Smooth muscle cell (in vitro differentiated cells): ENCODE data around the gene BRAT1. TPM values are rescaled to one million over a fixed set of nuclear protein-coding genes. Genes with fewer than 3 reads are reported as not detected.

Experiments
- DNase-seq: peaks from one replicate; lab custom pipeline; 2025; ENCODE audit not compliant: unreplicated experiment; lab: John Stamatoyannopoulos, UW
- H2AFZ ChIP-seq: fragments of 200-600 bp; sonication (generic); 2 replicates; pipeline ENCODE4 v1.6.0; 2016; ENCODE audit warnings: antibody characterized with exemption, low read depth, mild to moderate bottlenecking
- H3F3A ChIP-seq: fragments of 200-600 bp; sonication (generic); 2 replicates; pipeline ENCODE4 v1.6.0; 2017; ENCODE audit warnings: antibody characterized with exemption, low read depth
- H3K27ac ChIP-seq: fragments of 200-600 bp; sonication (generic); 2 replicates; pipeline ENCODE4 v1.5.1; 2016; ENCODE audit warnings: low read depth, mild to moderate bottlenecking
- H3K27me3 ChIP-seq: fragments of 200-600 bp; sonication (generic); 2 replicates; pipeline ENCODE4 v1.6.1; 2016; ENCODE audit warnings: low read depth, mild to moderate bottlenecking
- H3K36me3 ChIP-seq: fragments of 200-600 bp; sonication (generic); 2 replicates; pipeline ENCODE4 v1.5.1; 2016; ENCODE audit warnings: low read depth
- H3K4me1 ChIP-seq: fragments of 200-600 bp; sonication (generic); 2 replicates; pipeline ENCODE4 v1.5.1; 2016; ENCODE audit warnings: low read depth
- H3K4me2 ChIP-seq: fragments of 200-600 bp; sonication (generic); 2 replicates; pipeline ENCODE4 v1.6.0; 2016; ENCODE audit warnings: mild to moderate bottlenecking
- H3K4me3 ChIP-seq: fragments of 200-600 bp; sonication (generic); 2 replicates; pipeline ENCODE4 v1.5.1; 2016; ENCODE audit warnings: mild to moderate bottlenecking
- H3K79me2 ChIP-seq: fragments of 200-600 bp; sonication (generic); 2 replicates; pipeline ENCODE4 v1.6.0; 2016; ENCODE audit warnings: low read depth, mild to moderate bottlenecking
- H3K9ac ChIP-seq: fragments of 200-600 bp; sonication (generic); 2 replicates; pipeline ENCODE4 v1.6.0; 2016; ENCODE audit warnings: low read depth
- H3K9me3 ChIP-seq: fragments of 200-600 bp; sonication (generic); replicated peaks from 2 replicates; pipeline ENCODE4 v1.5.1; 2016; ENCODE audit warnings: low read depth
- H4K20me1 ChIP-seq: fragments of 200-600 bp; sonication (generic); 2 replicates; pipeline ENCODE4 v1.6.0; 2016; ENCODE audit warnings: low read depth
- WGBS: methylation state at CpG from one replicate; pipeline ENCODE4 v1.1.7; 2016; ENCODE audit warnings: low lambda C conversion rate; 5-methylcytosine and 5-hydroxymethylcytosine counted together
- microRNA-seq: library from miRNA; unstranded; fragments of <30 nt; microRNA quantifications from one replicate; pipeline ENCODE4, GENCODE V29; 2016; ENCODE audit warnings: borderline number of aligned reads
- polyA plus RNA-seq: library from polyadenylated mRNA; unstranded; fragments of >200 nt; fragmentation: Nextera tagmentation; extraction: Ambion mirVana; gene quantifications from 2 replicates; pipeline ENCODE4 v1.2.1, GENCODE V29; 2016
- small RNA-seq: library from RNA; depleted of rRNA; stranded (forward); fragments of <200 nt; gene quantifications from one replicate; pipeline ENCODE3, GENCODE V24; 2014
- total RNA-seq: library from RNA; depleted of rRNA; stranded (reverse); fragments of >200 nt; gene quantifications from 2 replicates; pipeline ENCODE4 v1.2.3, GENCODE V29; 2014
- TF ChIP-seq, protein P1 (sequence below): fragments of 200-600 bp; sonication (generic); IDR thresholded peaks from 2 replicates; pipeline ENCODE4 v1.5.1; 2017; ENCODE audit warnings: borderline replicate concordance, mild to moderate bottlenecking, antibody characterized with exemption; ENCODE audit not compliant: insufficient read depth, poor library complexity, severe bottlenecking

Gene BRAT1
- total and polyA plus RNA-seq, 2 experiments from 2014 or later = 11.2 to 32.4 TPM

DNA sequence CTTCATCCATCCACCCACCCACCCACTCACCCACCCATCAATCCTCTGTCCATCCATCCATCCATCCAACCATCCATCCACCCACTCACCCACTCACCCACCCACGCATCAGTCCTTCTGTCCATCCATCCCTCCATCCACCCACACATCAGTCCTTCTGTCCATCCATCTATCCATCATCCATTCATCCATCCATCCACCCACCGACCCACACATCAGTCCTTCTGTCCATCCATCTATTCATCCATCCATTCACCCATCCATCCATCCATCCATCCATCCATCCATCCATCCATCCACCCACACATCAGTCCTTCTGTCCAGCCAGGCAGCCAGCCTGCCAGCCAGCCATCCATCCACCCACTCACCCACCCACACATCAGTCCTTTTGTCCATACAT lies 63.3 kb downstream of the BRAT1 start:
- Histone ChIP-seq H3K9me3 (no peaks in the 10 kb centered on the region), H3K4me1 (peaks cover 13% of the 10 kb centered on the region), H3K36me3 (no peaks in the 10 kb centered on the region), H3K4me2 (no peak overlapping the region), H3K4me3 (no peak overlapping the region), H3K27ac (no peak overlapping the region), H3F3A (no peaks in the 10 kb centered on the region), H2AFZ (no peak overlapping the region), H3K79me2 (no peaks in the 10 kb centered on the region), H4K20me1 (no peaks in the 10 kb centered on the region), H3K27me3 (no peaks in the 10 kb centered on the region), H3K9ac (no peak overlapping the region)
- no peak for DNase-seq
- TF ChIP-seq, protein P1, sequence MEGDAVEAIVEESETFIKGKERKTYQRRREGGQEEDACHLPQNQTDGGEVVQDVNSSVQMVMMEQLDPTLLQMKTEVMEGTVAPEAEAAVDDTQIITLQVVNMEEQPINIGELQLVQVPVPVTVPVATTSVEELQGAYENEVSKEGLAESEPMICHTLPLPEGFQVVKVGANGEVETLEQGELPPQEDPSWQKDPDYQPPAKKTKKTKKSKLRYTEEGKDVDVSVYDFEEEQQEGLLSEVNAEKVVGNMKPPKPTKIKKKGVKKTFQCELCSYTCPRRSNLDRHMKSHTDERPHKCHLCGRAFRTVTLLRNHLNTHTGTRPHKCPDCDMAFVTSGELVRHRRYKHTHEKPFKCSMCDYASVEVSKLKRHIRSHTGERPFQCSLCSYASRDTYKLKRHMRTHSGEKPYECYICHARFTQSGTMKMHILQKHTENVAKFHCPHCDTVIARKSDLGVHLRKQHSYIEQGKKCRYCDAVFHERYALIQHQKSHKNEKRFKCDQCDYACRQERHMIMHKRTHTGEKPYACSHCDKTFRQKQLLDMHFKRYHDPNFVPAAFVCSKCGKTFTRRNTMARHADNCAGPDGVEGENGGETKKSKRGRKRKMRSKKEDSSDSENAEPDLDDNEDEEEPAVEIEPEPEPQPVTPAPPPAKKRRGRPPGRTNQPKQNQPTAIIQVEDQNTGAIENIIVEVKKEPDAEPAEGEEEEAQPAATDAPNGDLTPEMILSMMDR = no peak
- WGBS = 100% methylated on average over 1 of the region's 2 CpGs

DNA sequence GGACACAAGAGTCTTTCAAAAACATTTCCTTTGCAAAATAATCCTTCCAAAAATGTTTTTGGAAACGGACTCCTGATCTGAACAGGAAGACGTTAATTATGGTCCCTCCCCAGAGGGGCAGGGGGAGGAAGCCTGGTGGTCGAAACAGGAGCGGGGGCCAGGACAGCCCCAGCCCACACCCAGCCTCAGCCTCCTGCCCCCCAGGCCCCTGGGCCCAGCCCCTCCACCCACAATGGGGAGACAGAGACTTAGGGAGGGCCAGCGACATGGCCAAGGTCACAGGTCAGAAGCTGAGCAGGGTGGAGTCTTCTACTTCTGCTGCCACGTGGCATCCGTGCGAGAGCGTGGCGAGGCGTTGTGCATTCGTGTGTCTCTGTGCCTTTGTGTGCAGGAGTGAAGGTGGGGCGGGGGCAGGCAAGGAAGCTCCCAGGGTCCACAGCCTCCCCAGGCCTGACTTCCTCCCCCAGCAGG lies 65.1 kb downstream of the BRAT1 start:
- H3F3A ChIP-seq = no peaks in the 10 kb centered on the region
- no peak overlapping the region for H3K4me2 ChIP-seq
- H3K27me3 ChIP-seq = no peaks in the 10 kb centered on the region
- no peak overlapping the region for H3K27ac ChIP-seq
- H3K79me2 ChIP-seq = no peaks in the 10 kb centered on the region
- DNase-seq = no peak
- no peaks in the 10 kb centered on the region for H3K4me1 ChIP-seq
- WGBS = 91% methylated on average over 13 of the region's 13 CpGs
- no peak overlapping the region for H2AFZ ChIP-seq
- TF ChIP-seq, protein P1 = no peak
- no peaks in the 10 kb centered on the region for H3K9me3 ChIP-seq
- H3K4me3 ChIP-seq = no peak overlapping the region
- H4K20me1 ChIP-seq = no peaks in the 10 kb centered on the region
- H3K36me3 ChIP-seq = no peaks in the 10 kb centered on the region
- no peak overlapping the region for H3K9ac ChIP-seq

DNA sequence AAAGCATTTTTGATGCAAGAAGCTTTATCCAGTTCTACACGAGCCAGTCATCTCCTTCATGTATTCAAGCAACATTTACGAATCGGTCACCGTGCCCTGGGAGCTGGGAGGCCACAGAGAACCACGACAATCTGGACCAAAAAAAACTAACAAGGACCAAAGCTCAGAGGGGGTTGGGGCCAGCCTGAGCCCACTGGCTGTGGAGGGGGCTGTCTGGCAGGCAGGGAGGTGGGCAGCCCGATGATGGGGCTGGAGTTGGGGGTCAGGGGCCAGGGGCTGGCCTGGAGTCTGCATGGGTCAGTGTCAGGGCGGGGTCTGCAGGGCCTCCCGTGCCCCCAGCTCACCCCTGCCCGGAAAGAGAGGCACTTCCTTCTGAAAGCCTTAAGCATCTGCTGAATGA lies 66.6 kb downstream of the BRAT1 start:
- TF ChIP-seq, protein P1 = no peak
- no peak for DNase-seq
- Histone ChIP-seq H3K27me3 (no peaks in the 10 kb centered on the region), H3K79me2 (no peaks in the 10 kb centered on the region), H4K20me1 (no peaks in the 10 kb centered on the region), H3K9me3 (no peaks in the 10 kb centered on the region), H2AFZ (no peak overlapping the region), H3K4me3 (no peak overlapping the region), H3K27ac (no peak overlapping the region), H3K9ac (no peak overlapping the region), H3K36me3 (no peaks in the 10 kb centered on the region), H3F3A (no peaks in the 10 kb centered on the region), H3K4me1 (no peaks in the 10 kb centered on the region), H3K4me2 (no peak overlapping the region)
- WGBS = 79% methylated on average over 9 of the region's 9 CpGs

DNA sequence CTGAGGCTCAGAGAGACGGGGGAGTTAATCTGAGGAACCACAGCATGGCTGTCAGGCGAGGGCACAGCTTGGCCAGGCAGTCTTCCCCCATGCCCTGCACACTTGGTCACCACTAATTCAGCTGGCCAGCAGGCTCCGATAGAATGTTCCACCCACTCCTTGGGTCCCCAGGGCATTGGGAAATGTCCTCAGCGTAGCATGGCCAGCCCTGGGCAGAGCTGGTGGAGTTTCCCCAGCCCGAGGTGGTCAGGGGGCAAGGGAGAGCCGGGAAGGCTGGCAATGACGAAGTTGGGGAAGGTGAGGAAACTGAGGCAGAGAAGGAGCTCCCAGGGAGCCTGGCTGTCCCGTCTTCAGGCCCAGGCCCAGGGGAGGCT lies 67.1 kb downstream of the BRAT1 start:
- no peak overlapping the region for H2AFZ ChIP-seq
- 85% methylated on average over 8 of the region's 8 CpGs for WGBS
- H3K9ac ChIP-seq = no peak overlapping the region

More for the DNA sequence above, 67.1 kb downstream of the BRAT1 start:
- H4K20me1 ChIP-seq = no peaks in the 10 kb centered on the region
- no peaks in the 10 kb centered on the region for H3K36me3 ChIP-seq
- DNase-seq = no peak
- no peaks in the 10 kb centered on the region for H3K79me2 ChIP-seq
- no peak overlapping the region for H3K4me2 ChIP-seq
- no peaks in the 10 kb centered on the region for H3K27me3 ChIP-seq
- H3K4me3 ChIP-seq = no peak overlapping the region
- H3K4me1 ChIP-seq = no peaks in the 10 kb centered on the region
- TF ChIP-seq, protein P1 = no peak
- no peaks in the 10 kb centered on the region for H3K9me3 ChIP-seq
- H3F3A ChIP-seq = no peaks in the 10 kb centered on the region
- no peak overlapping the region for H3K27ac ChIP-seq

Small RNAs within 50 kb of the gene (microRNA-seq; reads per million reads assigned to microRNA genes)
- 1.8 reads per million for gene MIR4648

Small RNAs within 50 kb of the gene (small RNA-seq; reads per million reads assigned to genes)
- 0.24 reads per million for gene MIR4648

Other genes starting within 250 kb of the BRAT1 start
- gene SNX8, start 241.1 kb downstream of the BRAT1 start, total RNA-seq = 12.8 and 49.9 TPM in 2 replicates
- 46.9 and 56.4 TPM in 2 replicates for gene SNX8, start 241.1 kb downstream of the BRAT1 start, polyA plus RNA-seq
- 85.8 and 96.1 TPM in 2 replicates for gene EIF3B, start 200.7 kb downstream of the BRAT1 start, total RNA-seq
- 112 and 146 TPM in 2 replicates for gene EIF3B, start 200.7 kb downstream of the BRAT1 start, polyA plus RNA-seq
- 7.5 and 10.1 TPM in 2 replicates for gene CHST12, start 151.9 kb downstream of the BRAT1 start, total RNA-seq
- 15.0 and 19.7 TPM in 2 replicates for gene CHST12, start 151.9 kb downstream of the BRAT1 start, polyA plus RNA-seq
- gene GRIFIN, start 79.1 kb downstream of the BRAT1 start, total RNA-seq = not detected in 2 replicates
- not detected in 2 replicates for gene GRIFIN, start 79.1 kb downstream of the BRAT1 start, polyA plus RNA-seq
- 9.8 and 19.5 TPM in 2 replicates for gene LFNG, start 35.8 kb downstream of the BRAT1 start, total RNA-seq
- 6.0 and 7.9 TPM in 2 replicates for gene LFNG, start 35.8 kb downstream of the BRAT1 start, polyA plus RNA-seq
- gene IQCE, start 3.5 kb upstream of the BRAT1 start, total RNA-seq = 12.7 and 15.0 TPM in 2 replicates
- 5.8 and 16.3 TPM in 2 replicates for gene IQCE, start 3.5 kb upstream of the BRAT1 start, polyA plus RNA-seq
- gene TTYH3, start 76.5 kb upstream of the BRAT1 start, total RNA-seq = 42.9 and 51.5 TPM in 2 replicates
- 153 and 179 TPM in 2 replicates for gene TTYH3, start 76.5 kb upstream of the BRAT1 start, polyA plus RNA-seq
- gene AMZ1, start 132.7 kb upstream of the BRAT1 start, total RNA-seq = 1.1 and 1.4 TPM in 2 replicates
- gene AMZ1, start 132.7 kb upstream of the BRAT1 start, polyA plus RNA-seq = 0.63 and 2.4 TPM in 2 replicates